Left ventricle myocardium superior (tissue), 1 donor: ENCODE data around the gene GGT6. TPM values are rescaled to one million over a fixed set of nuclear protein-coding genes. Genes with fewer than 3 reads are reported as not detected.
A peak's percentile ranks its signal among the peaks of the same experiment; 100 is the strongest.

Source experiments
- ATAC-seq: fragments of 200-7000 bp; cut with Tn5 transposase; one replicate; pipeline ENCODE4 v1.9.1; 2020; ENCODE audit warnings: mild to moderate bottlenecking, moderate library complexity
- DNase-seq: peaks from one replicate; pipeline ENCODE4 v3.0.0-alpha.2; 2020
- intact Hi-C: fragments of 100-400 bp; cut with micrococcal nuclease; formaldehyde crosslinking; loops from one replicate; pipeline ENCODE4 v1.11.0; 2022
- total RNA-seq: library from RNA; stranded (reverse); fragmentation: NEBNext Ultra II Directional; extraction: Animal tissue kit (Norgen Biotek cat#: 25700); gene quantifications from one replicate; pipeline ENCODE4 v1.2.1, GENCODE V29; 2021
- donor health status: DM: no; HTN: yes; CAD: no; lungs with severe emphysema.

GGT6 gene
- total RNA-seq, 1 donor from 2014 or later, result 0.22 TPM

DNA sequence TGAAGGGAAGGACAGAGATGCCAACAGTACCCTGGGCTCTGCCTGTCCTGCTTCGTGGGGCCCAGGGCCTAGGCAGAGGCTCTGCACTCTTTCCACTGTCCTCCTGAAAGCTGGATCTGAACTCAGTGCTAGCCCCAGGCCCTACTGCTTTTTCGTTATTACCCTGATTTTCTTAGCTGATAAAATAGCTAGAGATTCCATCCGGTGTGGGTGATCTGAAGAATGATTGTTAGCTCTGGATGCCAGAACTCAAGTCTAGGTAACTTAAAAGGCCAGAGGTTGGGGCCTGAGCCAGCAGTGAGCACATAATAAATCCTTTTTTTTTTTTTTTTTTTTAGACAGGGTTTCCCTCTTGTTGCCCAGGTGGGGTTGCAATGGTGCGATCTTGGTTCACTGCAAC, 3.4 kb downstream of the GGT6 start:
- DNase-seq (no peak), ATAC-seq (no peak)
- intact Hi-C loops, result no loop called here

DNA sequence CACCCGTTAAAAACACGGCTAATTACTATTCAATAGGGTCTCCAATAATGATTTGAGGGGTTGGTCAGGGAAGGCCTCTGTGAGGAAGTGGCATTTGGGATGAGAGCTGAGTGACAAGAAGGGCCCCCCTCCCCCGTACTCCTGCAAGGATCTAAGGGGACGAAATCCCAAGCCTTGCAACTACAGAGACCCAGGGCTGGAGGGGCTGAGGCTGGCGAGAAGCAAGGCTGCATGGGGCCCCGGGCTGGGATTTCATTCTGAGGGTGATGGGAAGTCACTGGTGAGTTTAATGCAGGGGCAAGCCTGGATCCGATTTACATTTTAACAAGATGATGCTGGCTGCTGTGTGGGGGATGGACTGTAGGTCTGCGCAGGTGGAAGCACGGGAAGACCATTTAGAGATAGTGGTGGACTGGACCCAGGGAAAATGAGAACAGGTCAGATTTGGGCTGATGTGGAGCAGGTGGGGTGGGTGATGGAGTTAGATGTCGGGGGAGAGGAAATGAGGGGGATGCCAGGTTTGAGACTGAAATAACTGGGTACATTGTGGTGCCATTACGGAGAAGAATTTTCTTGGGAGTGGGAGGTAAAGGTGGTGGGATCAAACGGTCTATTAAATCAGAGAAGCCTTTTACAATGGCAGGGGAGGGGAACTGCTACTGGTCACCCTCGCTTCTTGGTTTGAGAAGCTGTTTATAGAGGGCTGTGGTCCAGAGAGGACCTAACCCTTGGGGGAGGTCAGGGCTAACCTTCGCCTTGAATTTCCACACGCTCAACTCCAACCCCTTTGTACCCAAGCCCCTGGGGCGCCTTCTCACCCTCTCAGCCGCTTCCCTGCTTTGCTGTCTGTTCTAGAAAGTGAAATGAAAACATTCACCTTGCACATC, 4.3 kb downstream of the GGT6 start:
- DNase-seq, result no peak
- ATAC-seq, result no peak
- intact Hi-C loops, result no loop called here

DNA sequence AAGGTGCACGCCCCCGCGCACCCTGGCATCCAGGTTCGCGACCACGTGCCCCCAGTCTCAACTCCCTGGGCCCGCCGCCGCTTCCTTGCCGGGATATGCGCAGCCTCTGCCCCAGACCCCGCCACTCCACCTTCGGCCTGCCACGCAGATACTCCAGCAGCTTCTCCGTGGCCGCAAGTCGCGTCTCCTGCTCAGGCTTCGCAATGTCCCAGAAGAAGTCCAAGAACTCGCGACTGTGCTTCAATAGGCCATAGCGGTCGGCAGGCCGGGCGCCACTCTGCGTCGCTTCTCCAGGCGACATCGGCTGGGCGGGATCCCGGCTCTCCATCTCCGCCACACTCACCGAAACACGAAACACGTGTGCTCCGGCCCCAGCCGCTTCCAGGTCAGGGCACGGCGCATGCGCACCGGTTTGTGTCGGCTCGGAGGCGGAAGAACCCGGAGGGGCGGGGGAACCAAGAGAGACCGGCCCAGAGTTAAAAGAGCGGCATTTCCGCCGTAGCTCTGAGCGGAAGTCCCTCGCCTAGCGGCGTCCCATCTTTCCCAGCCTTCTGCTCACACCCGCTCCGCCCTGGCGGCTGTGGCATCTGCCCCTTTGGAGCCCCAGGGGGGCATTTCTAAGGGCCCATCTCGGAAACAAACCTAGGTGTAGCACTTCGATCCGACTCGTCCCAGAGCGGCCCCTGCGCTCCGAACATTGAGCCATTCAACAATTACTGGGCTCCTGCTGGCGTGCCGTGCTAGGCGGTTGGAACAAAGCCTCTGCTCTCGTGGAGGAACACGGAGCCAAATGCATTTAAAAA, 5.2 kb downstream of the GGT6 start, which contains the start of gene MYBBP1A:
Gene MYBBP1A, minus strand, starts transcription at position 388 of the 803 bp plus-strand sequence. Its CDS starts 60 bp downstream, at position 328.
- ATAC-seq, result peak; percentile 95
- DNase-seq, result peak; percentile 99
- intact Hi-C loops, result no loop called here

DNA sequence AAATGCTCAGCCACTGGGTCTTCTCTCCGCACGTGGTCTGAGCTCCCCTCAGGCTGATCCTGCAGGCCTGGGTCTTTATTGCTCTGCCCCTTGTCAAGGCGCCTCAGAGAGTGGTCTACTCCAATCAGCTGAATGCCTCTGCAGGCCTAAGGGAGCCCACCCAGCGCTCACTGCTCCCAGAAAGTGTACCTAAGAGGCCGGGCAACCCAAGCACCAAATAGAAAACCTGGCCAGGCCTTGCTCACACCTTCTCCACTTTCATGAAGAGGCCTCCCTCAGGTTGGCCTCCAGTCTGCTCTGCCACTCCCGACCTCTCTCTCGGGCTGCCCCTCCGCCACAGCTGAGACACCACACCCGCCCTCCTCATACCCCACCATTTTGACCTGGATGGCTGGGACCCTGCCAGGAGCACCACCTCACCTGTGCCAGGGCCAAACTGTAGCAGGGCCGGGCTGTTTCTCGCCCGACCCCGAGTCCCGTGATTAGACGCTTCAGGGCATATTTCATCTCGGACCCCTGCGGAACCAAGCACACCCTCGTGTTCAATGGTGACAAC, 5.9 kb downstream of the GGT6 start:
- peak; percentile 2 for ATAC-seq
- intact Hi-C loops, result no loop called here
- DNase-seq, result peak; percentile 24

DNA sequence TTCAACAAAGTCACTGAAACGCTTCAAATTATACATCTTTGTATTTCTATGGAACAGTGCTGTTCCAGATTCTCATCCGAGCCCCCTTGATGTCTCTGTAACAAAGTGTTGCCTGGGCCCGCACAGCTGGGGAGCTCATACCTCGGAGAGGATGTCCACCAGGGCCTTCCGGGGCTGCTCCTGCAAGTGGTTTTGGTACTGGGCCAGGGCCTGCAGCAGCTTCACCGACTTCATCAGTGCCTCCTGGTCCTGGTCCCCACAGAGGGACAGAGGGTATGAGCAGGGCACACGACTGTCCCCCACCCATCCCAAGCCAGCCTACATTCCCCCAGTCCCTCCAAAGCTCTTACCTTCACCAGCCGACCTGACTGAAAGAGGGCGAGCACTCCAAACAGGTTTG, 6.7 kb downstream of the GGT6 start:
- DNase-seq, result peak; percentile 26
- intact Hi-C loops, result no loop called here
- no peak for ATAC-seq

DNA sequence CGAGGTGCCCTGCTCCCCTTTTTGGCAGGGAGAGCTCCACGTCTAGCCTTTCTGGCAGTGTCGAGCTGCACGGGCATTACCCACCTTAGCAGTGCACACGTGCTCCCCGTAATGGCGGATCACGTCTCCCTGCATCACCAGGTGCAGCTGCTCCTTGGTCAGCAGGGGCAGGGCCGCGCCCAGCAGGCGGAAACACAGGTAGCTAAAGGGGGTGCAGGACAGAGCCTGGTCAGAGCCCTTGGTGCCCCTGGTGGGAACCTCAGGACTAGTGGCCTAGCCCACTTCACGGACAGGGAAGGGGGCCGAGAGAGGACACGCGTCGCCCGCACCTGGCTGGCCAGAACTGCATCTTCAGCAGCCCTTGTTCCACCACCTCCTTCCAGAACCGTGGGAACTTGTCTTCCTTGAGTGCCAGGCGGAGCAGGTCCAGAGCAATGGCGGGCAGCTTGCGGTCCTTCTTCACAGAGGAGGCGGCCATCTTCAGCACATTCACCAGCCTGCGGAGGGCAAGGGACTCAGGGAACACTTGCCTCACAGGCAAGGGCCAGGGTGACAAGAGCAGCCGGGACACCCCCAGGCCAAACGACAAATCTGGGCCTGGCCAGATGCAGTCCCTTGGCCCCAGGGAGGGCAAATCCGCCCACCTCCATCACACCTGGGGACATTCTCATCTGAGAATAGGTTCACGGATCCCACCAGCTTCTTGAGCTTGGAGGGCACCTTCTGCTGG, 8.4 kb downstream of the GGT6 start:
- intact Hi-C loops, result no loop called here
- DNase-seq, result peak; percentile 29
- no peak for ATAC-seq

DNA sequence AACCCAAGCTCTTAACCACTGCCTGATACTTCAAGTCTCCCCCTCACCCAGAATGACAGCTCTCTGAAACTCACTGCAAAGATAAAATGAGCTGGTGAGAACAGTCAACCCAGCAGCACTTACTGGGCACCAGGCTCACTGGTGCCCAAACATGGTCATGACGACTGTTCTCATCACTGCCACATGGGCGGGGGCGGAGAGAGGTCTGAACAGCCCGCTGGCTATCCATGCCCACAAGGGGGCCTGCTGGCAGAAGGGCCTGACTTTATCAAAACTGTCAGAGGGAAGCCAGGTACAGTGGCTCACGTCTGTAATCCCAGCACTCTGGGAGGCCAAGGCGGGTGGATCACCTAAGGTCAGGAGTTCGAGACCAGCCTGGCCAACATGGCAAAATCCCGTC, 9.2 kb downstream of the GGT6 start:
- ATAC-seq (no peak), DNase-seq (peak; percentile 26)
- intact Hi-C loops, result no loop called here

DNA sequence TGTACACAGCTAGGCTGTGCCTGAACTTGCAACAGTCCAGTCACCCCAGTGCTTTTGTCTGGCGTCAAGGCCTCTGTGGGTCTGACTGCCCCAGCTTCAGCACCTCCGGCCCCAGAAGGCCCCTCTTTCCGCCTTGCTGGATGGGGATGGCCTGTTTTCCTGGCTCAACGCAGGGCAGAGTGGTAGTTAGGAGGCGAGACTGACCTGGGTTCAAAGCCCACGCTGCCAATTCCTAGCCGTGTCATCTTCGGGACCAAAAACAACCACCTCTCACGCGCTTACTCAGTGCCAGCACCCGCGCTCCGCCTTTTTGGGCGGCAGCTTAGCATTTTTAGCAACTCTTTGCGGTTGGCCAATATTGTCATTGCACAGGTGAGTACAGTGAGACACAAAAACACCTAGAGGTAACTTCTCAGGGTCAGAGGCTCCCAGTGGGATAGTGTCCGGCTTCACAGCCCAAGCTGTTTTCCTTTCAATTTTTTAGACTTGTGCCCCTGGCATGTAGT, 9.8 kb downstream of the GGT6 start:
- intact Hi-C loops, result no loop called here
- no peak for ATAC-seq
- DNase-seq, result no peak

DNA sequence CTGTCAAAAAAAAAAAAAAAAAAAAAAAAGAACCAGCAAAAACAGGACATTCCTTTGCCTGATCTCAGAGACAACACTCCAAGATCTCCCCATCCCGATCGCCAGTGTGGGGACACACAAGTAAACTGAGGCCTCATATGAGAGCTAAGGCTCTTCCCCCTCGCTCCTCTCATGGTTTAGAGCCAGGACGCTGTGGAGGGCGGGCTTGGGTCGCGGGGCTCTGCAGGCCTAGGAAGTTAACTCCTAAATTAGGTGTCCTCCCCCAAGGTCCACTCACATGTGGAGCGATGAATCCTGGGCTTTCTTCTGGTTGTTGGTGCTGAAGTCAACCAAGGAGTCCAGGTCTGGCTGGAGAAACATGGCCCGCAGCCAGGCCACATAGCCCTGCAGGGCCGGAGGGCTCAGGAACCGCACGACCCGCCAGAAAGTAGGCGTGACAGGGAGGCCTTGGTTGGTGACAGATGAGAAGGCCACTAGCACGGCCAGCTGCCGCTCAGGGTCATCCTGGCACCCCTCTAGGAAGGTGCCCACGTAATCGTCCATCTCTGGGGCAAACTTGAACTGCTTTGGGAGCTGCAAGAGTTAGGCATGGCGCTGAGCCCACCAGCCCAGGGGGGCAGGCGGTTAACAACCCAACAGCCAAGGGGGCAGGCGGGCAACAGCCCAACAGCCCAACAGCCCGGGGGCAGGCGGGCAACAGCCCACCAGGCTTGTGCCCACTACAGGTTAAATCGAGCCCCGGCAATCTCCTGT, 10.4 kb downstream of the GGT6 start:
- intact Hi-C loops, result no loop called here
- no peak for DNase-seq

DNA sequence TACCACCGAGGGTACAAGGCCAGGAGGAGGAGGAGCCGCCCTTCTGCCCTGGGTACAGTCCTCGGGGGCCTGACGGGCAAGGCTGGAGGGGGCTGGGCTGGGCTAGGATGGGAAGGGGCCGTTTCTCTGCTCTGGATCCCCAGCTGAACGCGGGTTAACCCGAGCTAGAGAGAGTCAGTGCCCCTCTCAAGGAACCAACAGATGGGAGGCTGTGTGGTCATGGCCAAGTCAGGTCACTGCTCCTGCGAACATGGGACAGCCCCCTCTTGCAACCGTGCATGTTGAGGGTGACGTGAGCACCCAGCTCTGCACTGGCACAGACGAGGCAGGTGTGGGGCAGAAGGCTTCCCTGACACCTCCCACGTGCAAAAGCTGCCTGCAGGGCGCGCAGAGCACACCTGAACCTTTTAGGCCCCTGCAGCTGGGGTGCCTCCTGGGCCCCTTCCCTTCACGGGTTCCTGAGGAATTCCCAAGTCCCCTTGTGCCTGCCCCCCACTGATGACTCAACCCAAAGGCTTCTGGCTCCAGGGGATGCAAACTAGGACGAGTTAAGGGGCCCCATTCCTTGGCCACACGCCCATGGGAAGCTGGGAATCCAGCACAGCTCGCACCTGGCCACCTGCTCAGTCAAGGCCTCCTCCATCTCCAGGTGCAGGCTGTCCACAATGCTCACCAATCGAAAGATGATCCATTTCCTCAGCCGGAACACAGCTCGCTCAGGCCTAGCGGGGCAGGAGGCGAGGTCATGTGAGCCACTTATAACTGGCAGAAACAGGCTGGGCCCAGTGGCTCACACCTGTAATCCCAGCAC, 11.5 kb downstream of the GGT6 start:
- intact Hi-C loops, result no loop called here
- DNase-seq, result no peak
- ATAC-seq, result no peak

More for the DNA sequence above, 10.4 kb downstream of the GGT6 start:
- ATAC-seq, result no peak

DNA sequence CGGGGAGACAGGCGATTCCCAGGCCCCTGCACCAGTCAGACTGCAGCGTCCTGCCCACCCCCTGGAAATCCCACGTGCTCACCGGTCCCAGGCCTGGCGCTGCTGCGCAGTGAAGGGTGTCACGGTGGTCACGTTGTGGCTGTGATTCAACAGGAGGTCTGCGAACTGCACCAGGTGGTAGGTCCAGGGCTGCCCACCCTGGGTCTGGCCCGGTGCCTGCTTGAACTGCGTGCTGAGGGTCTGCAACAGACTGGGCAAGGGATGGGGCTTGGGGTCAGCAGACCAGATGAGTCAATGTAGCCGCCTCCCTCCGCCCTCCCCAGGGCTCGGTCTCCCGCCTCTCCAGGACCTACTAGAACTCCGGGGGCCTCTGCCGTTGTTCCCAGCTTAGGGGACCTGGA, 12.3 kb downstream of the GGT6 start:
- intact Hi-C loops, result no loop called here
- no peak for ATAC-seq

DNA sequence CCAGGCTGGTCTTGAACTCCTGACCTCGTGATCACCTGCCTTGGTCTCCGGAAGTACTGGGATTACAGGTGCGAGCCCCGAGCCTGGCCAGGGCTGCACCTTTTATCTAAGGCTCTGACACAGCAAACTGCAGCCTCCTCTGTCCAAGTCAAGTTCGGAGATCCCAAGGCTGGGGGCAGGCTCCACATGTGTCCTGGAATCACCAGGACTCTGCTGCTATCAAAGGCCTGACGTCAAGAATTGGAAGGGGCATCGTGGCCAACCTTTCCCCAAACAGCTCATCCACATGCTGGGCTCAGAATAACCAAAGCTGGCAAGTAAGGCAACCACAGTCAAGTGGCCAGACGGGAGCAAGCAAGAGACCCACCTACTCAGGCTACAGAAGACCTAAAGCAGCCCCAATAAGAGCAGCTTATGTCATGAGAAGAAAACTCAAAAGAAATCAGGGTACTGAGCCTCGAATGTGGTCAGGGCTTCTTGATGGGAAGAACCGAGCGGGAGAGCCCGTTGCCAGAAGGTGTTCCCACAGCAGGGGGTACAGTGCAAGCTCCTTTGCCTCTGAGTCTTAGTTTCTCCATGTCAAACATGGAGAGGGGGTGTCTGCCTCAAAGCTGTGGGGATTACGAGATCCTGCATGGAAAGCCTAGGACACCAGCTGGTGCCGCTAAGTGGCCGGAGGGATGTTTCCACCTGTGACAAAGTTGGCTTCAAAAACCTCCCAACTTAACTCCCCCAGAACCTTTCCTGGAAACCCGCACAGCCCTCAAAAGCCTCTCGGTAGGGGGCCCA, 13.1 kb downstream of the GGT6 start:
- ATAC-seq (no peak), DNase-seq (no peak)
- intact Hi-C loops, result no loop called here

More for the DNA sequence above, 12.3 kb downstream of the GGT6 start:
- DNase-seq, result no peak

DNA sequence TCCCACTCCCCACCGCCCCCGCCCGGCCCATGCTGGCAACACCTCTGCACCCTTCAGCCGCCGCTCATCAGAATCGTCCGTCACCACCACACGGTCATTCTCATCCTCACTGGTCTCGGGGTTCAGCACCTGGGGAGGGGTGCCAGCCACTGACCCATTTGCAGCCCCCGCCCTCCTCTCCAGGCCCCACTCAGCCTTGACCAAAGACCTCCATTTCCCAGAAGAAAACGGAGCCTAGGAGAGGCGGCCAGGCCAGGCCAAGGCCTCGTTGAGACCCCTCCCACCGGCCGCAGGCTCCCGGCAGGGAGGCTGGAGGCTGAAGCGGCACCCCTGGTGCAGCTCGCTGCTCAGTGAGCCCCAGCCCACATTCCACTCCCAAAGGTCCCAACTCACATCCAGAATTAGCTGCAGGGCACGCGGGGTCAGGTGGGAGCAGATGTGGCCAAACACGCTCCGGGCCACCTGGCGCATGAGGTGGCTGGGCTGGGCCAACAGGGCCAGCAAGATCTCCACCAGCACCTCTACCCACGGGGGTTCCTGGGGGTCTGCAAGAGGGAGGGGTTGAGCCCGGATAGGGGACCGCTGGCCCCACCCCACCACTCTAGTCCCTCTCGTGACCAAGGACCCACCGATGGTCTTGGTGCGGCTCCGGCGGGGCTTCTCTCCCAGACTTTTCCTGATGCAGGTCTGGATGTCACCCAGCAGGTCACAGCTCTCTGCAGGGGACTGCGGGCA, 15.0 kb downstream of the GGT6 start:
- ATAC-seq, result no peak

DNA sequence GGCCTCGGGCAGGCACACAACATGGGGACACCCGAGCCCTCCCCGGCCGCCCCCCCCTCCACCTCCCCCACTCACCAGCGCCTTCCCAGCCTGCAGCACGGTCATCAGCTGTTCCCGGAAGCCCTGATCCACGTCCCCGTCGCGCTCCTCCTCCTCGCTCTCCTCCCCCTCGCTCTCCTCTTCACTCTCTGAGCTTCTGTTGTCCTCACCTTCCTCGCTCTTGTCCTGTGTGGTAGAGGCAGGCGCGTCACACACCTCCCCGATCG, 15.5 kb downstream of the GGT6 start:
- intact Hi-C loops, result no loop called here
- ATAC-seq (no peak), DNase-seq (no peak)

More for the DNA sequence above, 15.0 kb downstream of the GGT6 start:
- DNase-seq, result peak; percentile 30
- intact Hi-C loops, result no loop called here

DNA sequence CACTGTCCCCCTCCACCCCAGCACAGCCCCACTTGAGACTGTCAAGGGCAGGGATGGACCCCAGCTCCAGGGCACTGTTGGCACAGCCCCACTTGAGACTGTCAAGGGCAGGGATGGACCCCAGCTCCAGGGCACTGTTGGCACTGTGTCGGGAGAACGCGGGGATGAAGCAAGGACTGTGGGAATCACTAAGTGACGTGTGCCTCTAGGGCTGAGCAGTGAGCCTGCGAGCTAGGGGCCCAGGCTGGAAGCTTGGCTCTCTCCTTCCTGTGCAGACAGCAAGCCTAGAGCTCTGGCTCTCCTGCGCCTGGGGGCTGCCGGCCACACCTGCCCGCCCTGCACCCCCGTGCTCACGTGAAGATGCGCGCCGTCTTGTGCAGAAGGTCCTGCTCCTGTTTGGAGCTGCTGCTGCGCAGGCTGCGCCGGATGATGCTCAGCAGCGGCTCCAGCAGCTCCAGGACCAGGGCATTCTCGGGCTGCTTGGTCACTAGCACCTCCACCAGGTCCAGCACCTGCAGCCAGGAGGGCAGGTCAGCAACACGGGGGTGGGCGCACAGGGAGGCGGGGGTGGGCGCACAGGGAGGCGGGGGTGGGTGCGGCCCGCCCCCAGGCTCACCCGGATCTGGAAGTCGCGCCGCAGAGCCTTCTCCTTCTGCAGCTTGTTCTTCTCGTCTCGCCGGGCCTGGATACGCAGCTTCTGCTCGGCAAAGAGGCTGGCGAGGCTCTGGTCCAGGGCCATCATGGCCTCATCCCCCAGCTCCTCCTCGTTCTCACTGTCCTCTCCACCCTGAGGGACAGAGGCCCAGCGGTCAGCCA, 16.0 kb downstream of the GGT6 start:
- DNase-seq (peak; percentile 18), ATAC-seq (no peak)
- intact Hi-C loops, result no loop called here
